Muscle of leg (tissue), 11 donors: Measurements from ENCODE around the gene METRNL. TPM values are rescaled to one million over a fixed set of nuclear protein-coding genes. Genes with fewer than 3 reads are reported as not detected.

Source experiments
- DNase-seq: peaks from one replicate; pipeline ENCODE4 v3.0.0; 2013
- H3K27ac ChIP-seq: one replicate; pipeline ENCODE4 v1.5.1; 2013; ENCODE audit warnings: mild to moderate bottlenecking, low read length, control low read depth
- H3K27me3 ChIP-seq: one replicate; pipeline ENCODE4 v1.6.1; 2013; ENCODE audit warnings: low read length; ENCODE audit not compliant: control insufficient read depth, insufficient read depth
- H3K36me3 ChIP-seq: one replicate; pipeline ENCODE4 v1.6.1; 2013; ENCODE audit warnings: low read length; ENCODE audit not compliant: control insufficient read depth, insufficient read depth
- H3K4me1 ChIP-seq: one replicate; pipeline ENCODE4 v1.6.1; 2013; ENCODE audit warnings: low read length; ENCODE audit not compliant: control insufficient read depth, insufficient read depth
- H3K4me3 ChIP-seq: one replicate; pipeline ENCODE4 v1.5.1; 2013; ENCODE audit warnings: low read length, control low read depth
- H3K9me3 ChIP-seq: replicated peaks from 2 replicates; pipeline ENCODE4 v1.6.1; 2013; ENCODE audit warnings: low read depth, low read length; ENCODE audit not compliant: control insufficient read depth
- WGBS: methylation state at CpG from one replicate; pipeline ENCODE4 v1.1.5; 2013; ENCODE audit warnings: missing lambda C conversion rate; ENCODE audit not compliant: insufficient coverage; 5-methylcytosine and 5-hydroxymethylcytosine counted together
- polyA plus RNA-seq, 8 donors: library from polyadenylated mRNA; unstranded; fragments of 120-200 nt; gene quantifications; one replicate each; pipeline versions ENCODE4 v1.2.1 to v1.2.3, GENCODE V29; 2013; ENCODE audit warnings: inconsistent platforms in 1 of 8, low replicate concordance in 1 of 8; ENCODE audit not compliant: insufficient read length in 8 of 8, insufficient read depth in 1 of 8
- total RNA-seq: library from RNA; stranded (reverse); fragments of 120-200 nt; gene quantifications from one replicate; pipeline ENCODE4 v1.2.4, GENCODE V29; 2013

Gene METRNL
- total and polyA plus RNA-seq, 9 donors: 21.5 to 37.8 (median 30.2) TPM

DNA sequence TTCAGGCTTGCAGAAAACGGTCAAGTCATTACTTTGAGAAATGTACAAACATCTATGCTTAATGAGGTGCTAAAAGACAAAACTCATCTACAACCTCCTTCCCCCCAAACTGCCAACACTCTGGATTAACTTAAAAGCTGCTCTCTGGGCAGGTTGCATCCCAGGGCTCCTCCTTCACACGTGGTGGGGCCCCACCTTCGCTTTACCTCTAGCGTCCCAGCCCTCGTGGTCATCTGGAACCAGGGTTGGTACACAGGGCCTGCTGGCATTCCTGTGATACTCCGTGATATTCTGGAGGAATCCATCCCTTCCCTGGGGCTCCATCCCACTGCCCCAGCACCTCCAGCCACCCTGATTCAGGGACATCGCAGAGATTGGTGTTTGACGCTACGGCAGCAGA lies 4.8 kb downstream of the METRNL start:
- Histone ChIP-seq H3K4me3 (no peak overlapping the region), H3K36me3 (peaks cover 49% of the 10 kb centered on the region), H3K9me3 (no peaks in the 10 kb centered on the region), H3K4me1 (peaks cover 74% of the 10 kb centered on the region), H3K27ac (peak overlapping the region; percentile 90), H3K27me3 (peaks cover 4% of the 10 kb centered on the region)
- no peak for DNase-seq
- 47% methylated on average over 9 of the region's 9 CpGs for WGBS

DNA sequence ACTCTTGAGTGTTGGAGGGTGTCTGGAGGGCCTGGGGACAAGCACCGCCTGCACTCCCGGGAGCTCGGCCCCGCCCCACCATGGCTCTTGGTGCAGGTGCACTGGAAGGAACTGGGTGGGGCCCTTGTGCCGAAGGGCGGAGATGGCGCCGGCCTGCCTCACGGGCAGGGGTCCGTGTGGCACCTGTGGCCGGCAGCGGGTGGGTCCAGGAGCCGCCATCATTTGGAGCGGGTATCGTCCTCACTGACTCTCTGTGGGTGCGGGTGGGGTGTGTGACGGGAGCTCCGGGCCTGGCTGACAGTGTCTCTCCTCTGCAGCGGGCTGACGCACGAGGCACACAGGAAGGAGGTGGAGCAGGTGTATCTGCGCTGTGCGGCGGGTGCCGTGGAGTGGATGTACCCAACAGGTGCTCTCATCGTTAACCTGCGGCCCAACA lies 5.2 kb downstream of the METRNL start:
- peaks cover 79% of the 10 kb centered on the region for H3K4me1 ChIP-seq

DNA sequence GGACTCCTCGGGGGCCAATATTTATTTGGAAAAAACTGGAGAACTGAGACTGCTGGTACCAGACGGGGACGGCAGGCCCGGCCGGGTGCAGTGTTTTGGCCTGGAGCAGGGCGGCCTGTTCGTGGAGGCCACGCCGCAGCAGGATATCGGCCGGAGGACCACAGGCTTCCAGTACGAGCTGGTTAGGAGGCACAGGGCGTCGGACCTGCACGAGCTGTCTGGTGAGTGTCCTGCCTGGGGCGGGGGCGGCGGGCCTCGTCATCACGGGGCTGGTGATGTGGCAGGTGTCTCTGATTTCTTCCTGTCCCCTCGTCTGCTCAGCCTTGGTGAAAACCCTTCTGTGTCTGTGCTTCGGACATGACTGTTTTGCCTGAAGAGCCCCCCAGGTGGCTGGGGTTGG lies 5.7 kb downstream of the METRNL start:
- 88% methylated on average over 12 of the region's 22 CpGs for WGBS
- Histone ChIP-seq H3K4me1 (peaks cover 81% of the 10 kb centered on the region), H3K9me3 (no peaks in the 10 kb centered on the region), H3K36me3 (peaks cover 52% of the 10 kb centered on the region), H3K4me3 (no peak overlapping the region), H3K27me3 (peaks cover 4% of the 10 kb centered on the region), H3K27ac (peak overlapping the region; percentile 90)
- DNase-seq: no peak

More for the DNA sequence above, 5.2 kb downstream of the METRNL start:
- WGBS: 86% methylated on average over 22 of the region's 27 CpGs
- H3K4me3 ChIP-seq: no peak overlapping the region
- H3K27me3 ChIP-seq: peaks cover 4% of the 10 kb centered on the region
- no peak for DNase-seq
- peaks cover 52% of the 10 kb centered on the region for H3K36me3 ChIP-seq
- no peaks in the 10 kb centered on the region for H3K9me3 ChIP-seq
- H3K27ac ChIP-seq: peak overlapping the region; percentile 90

- Histone ChIP-seq H3K9me3 (no peaks in the 10 kb centered on the region), H3K27ac (no peak overlapping the region), H3K4me3 (no peak overlapping the region), H3K36me3 (peaks cover 52% of the 10 kb centered on the region), H3K27me3 (peaks cover 4% of the 10 kb centered on the region), H3K4me1 (peaks cover 85% of the 10 kb centered on the region)
- 86% methylated on average over 24 of the region's 25 CpGs for WGBS
- DNase-seq: no peak
Measured at GRCh38 chr17:83085526-83086198, 6.3 kb downstream of the METRNL start.

- Histone ChIP-seq H3K4me3 (no peak overlapping the region), H3K4me1 (peaks cover 89% of the 10 kb centered on the region), H3K27me3 (peaks cover 2% of the 10 kb centered on the region), H3K9me3 (no peaks in the 10 kb centered on the region), H3K36me3 (peaks cover 55% of the 10 kb centered on the region), H3K27ac (no peak overlapping the region)
- no peak for DNase-seq
- WGBS: 71% methylated on average over 18 of the region's 18 CpGs
Measured at GRCh38 chr17:83086199-83086880, 6.9 kb downstream of the METRNL start.

GRCh38 chr17:83086907-83087787 lies 7.7 kb downstream of the METRNL start:
- Histone ChIP-seq H3K4me1 (peaks cover 89% of the 10 kb centered on the region), H3K9me3 (no peaks in the 10 kb centered on the region), H3K27me3 (no peaks in the 10 kb centered on the region), H3K4me3 (no peak overlapping the region), H3K27ac (no peak overlapping the region), H3K36me3 (peaks cover 49% of the 10 kb centered on the region)
- 83% methylated on average over 34 of the region's 39 CpGs for WGBS
- no peak for DNase-seq

GRCh38 chr17:83087788-83088360 lies 8.5 kb downstream of the METRNL start:
- no peak overlapping the region for H3K4me3 ChIP-seq
- H3K4me1 ChIP-seq: peaks cover 84% of the 10 kb centered on the region
- H3K27me3 ChIP-seq: no peaks in the 10 kb centered on the region
- H3K27ac ChIP-seq: no peak overlapping the region
- H3K9me3 ChIP-seq: no peaks in the 10 kb centered on the region
- DNase-seq: no peak
- WGBS: 83% methylated on average over 29 of the region's 31 CpGs
- H3K36me3 ChIP-seq: peaks cover 44% of the 10 kb centered on the region

DNA sequence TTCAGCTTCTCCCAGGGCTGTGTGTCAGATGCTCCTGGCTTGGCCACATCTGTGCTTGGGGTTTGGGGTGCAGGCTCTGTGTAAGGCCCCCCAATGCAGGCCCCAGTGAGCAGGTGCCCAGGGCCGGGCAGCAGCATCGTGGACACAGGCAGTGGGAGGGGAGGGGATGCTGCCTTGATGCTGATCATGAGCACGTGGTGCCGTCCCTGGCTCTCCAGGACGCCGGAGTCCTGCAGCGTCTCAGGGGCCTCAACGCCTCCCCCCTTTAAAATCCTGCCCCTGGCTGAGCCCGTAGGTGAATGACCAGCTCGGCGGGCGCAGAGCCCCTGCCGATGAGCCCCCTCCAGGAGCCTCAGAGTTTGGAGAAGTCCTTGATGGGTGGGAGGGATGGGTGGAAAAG lies 9.0 kb downstream of the METRNL start:
- H3K27me3 ChIP-seq: no peaks in the 10 kb centered on the region
- no peak overlapping the region for H3K4me3 ChIP-seq
- H3K9me3 ChIP-seq: no peaks in the 10 kb centered on the region
- H3K4me1 ChIP-seq: peaks cover 78% of the 10 kb centered on the region
- peaks cover 43% of the 10 kb centered on the region for H3K36me3 ChIP-seq
- DNase-seq: no peak
- no peak overlapping the region for H3K27ac ChIP-seq
- no CpG with 5 or more reads among the region's 13 CpGs for WGBS

GRCh38 chr17:83088909-83089308 lies 9.5 kb downstream of the METRNL start:
- peaks cover 74% of the 10 kb centered on the region for H3K4me1 ChIP-seq
- no peaks in the 10 kb centered on the region for H3K9me3 ChIP-seq
- H3K27me3 ChIP-seq: no peaks in the 10 kb centered on the region
- DNase-seq: no peak
- peaks cover 47% of the 10 kb centered on the region for H3K36me3 ChIP-seq
- WGBS: 87% methylated on average over 7 of the region's 15 CpGs
- no peak overlapping the region for H3K27ac ChIP-seq
- no peak overlapping the region for H3K4me3 ChIP-seq
